ENCODE results near the gene ARID5A.
"Not testable (repeated sequence)": the region's sequence is repeated elsewhere in the genome, so short reads cannot be mapped to it uniquely, and the experiment has no call there.

ARID5A gene

DNA sequence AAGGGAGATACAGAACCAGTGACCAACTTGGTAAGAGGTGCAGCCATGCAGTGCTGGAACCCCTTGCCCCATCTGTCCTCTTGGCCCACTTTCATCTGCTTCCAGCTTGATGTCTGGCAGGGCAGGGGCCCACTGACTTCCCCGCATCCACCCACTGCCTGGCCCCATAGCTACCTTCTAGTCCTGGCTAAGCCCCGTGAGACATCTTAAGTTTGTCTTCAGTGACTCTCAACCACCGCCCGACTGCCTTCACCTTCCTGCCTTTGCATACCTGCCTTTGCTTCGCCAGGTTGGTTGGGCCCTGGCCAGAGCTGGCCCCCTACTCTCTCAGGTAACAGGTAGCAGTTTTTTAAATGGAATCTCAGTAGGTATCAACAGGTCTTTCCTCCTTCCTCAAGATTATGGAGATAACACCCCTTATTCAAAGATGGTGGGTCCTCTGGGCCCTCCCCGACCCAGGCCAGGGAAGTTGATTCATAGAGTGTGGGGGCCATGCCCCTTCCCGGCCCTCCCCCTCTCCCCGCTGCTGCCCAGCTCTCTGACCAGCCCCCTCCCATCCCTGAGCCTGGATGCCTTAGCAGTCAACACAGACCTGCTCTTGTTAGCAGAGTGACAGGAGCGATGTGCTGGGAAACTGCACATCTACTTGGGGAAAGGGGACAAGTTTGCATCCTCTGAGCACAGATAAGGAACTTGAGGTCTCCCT, 2.8 kb downstream of the ARID5A start:
- DNase-seq (ENCODE audit: low spot score): no peak

DNA sequence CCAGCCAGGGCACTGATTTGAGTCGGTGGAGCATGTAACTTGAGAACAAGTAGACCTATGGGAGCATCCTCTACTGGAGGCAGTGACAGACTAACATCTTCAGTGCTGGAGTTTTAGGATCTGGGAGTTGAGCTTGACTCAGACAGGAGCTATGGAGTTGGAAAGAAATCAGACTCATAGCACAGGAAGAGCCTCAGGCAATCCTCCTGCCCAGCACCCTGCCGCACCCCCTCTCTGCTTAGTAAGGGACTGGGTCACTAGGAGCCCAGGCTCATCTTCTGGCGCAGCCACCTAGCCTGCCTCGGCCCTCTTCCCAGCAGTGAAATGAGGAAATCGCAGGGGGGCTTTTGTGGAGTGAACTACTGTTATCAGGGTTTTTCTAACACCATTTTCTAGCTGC, 3.6 kb downstream of the ARID5A start:
- DNase-seq (ENCODE audit: low spot score): no peak

DNA sequence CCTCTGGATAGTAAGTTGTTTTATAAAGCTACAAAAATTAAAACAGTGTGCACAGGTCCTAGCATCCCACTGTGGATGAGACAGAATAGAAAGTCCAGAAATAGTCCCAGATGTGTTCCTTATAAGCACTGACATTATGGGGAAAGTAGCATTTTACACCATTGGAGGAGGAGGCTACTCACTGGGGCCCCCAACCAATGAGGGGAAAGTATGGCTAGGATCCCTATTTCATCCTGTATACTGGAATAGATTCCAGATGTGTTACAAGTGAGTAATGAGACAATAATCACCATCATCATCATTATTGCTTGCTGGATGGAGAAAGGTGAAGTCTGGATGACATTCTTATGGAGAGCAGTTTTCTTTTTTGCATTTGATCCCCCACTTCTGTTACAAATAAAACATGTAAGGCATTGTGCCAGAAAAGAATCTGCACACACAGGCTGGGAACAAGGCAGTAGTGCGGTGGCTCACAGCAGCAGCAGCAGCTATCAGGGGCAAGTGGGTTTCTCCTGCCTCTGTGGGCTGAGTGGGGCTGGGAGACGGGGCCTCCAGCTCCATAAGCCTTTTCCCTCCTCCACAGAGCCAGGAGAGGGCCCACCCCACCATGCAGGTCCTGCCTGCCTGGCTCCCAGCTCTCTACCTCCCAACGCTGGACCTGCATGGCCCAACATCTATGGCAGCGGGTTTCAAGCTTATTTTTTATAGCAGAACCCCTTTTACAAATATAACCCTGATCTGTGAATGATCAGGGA, 5.0 kb downstream of the ARID5A start:
- DNase-seq (ENCODE audit: low spot score): no peak

DNA sequence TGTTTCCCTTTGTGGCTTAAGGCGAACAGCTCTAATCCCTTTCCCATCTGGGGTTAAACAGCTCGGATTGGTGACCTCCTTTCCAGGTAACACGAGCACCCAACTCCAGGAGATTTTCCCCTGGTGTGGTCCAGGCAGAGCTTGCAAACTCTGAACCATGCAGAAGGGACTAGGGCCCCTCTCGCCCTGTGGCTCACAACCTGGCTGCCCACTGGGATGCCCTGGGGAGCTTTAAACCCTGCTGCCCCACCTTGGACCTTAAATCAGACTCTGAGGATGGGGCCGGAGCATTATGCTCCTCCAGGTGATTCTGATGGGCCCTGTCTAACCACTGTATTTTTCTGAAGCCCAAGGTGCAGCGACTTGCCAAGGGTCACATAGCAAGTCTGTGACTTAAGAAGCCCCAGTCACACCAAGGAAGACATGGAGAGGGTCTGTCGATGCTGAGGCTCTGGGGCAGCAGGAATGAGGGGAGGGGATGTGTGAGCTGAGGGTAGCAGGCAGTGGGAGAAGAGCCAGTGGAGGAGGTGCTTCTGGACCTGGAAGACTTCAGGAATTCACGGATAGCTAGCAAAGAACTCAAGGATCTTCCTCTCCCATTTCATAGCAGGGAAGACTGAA, 5.9 kb downstream of the ARID5A start:
- DNase-seq (ENCODE audit: low spot score): no peak

DNA sequence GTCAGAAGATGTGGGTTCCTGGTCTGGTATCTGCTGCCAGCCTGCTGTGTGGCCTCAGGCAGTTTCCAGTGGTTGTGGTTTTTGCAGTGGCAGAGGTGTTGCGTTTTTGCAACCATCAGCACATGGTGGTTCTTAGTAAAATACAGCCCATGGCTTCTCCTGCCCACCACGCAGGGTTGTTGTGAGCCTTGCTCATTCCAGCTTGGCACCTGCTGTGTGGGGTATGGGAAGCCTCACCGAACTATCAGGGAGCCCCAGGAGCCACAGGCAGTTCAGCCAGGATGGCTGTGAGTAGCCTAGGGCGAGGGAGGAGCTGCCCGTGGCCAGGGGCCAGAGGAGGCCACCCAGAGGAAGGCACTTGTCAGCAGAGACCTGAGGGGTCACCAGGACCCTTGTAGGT, 9.8 kb downstream of the ARID5A start:
- DNase-seq (ENCODE audit: low spot score): no peak

DNA sequence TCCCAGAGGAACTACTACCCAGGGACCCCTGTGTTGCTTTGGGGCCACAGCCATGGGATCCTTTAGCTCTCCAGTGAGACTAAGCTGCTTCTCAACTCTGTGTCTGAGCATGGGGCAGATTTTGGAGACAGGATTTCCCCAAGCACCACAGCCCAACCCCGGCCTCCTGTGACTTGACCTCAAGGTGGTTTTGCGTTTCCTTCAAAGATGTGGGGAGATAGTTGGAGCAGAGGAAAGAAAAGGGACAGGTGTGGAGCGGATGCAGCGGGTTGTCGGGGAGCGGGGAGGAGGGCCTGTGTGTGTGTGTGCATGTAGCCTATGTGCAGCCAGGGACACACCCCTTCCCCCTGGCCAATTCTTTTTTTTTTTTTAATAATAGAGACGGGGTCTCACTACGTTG, 10.2 kb downstream of the ARID5A start:
- DNase-seq (ENCODE audit: low spot score): no peak

DNA sequence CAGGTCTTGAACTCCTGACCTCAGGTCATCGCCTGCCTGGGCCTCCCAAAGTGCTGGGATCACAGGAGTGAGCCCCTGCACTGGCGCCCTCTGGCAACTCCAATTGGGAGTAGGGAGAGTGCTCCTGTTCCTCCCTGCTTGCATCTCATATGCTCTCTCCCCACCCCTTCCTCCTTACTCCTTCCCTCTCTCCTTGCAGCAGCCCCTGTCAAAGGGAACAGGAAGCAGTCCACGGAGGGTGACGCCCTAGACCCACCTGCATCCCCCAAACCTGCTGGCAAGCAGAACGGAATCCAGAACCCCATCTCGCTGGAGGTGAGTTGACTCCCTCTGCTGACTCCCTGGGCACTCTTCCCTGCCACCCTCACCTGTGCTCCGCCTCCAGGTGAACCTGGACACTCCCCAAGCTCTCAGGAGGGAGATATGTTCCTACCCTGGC, 10.7 kb downstream of the ARID5A start:
- no peak for DNase-seq (ENCODE audit: low spot score)

DNA sequence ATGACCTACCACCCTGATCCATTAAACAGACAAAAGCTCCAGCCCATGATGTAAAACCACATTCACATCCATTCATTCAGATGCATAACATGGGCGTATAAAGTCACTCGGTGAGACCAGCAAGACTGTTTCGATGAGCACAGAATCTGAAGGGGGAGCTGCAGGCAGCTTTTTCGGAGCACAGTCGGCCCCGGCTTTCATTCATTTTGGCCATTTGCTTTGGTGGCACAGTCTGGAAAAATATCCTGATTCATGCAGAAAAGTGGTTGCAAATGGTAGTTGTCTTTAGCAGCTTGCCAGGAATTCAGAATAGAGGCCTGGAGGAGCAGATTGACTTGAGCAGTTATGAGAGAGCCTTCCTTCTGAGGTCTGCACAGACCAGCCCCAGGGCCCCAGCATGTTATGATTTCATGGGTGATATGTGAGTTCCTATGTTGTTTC, 11.2 kb downstream of the ARID5A start:
- no peak for DNase-seq (ENCODE audit: low spot score)

DNA sequence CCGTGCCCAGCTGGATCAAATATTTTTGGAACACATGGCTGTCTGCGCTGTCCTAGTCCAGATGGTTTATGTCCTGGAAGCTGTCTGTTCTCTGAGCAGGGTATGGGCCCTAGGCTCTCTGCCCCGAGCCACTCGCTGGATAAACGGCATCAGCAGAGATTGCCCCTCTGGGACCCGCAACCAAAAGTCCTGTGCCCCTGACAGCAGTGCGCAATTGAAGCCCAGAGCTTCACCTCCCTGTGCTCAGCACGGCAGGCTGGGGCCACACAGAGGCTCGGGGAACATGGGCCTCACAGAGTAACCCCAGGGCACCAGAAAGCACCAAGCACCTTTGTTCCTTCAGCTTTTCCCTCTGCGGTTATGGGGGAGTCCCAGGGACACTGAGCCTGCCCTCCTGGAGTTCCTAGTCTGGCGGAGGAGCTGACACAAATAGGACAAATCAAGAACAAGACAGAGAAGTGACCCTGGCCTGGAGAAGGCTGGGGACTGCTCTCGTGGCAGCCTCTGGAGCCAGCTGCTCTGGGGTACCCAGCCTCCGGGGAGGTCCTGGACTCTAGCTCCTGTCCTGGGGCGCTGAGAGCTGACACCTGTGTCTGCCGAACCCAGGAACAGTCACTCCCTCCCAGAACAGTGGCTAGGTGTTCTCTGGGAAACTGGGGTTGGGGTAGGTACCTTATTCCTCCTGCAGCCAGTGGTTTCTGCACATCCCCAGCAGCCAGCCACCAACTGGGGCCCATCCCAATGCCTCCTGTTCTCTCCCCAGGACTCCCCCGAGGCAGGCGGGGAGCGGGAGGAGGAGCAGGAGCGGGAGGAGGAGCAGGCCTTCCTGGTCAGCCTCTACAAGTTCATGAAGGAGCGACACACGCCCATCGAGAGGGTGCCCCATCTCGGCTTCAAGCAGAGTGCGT, 12.3 kb downstream of the ARID5A start:
- DNase-seq (ENCODE audit: low spot score): no peak

DNA sequence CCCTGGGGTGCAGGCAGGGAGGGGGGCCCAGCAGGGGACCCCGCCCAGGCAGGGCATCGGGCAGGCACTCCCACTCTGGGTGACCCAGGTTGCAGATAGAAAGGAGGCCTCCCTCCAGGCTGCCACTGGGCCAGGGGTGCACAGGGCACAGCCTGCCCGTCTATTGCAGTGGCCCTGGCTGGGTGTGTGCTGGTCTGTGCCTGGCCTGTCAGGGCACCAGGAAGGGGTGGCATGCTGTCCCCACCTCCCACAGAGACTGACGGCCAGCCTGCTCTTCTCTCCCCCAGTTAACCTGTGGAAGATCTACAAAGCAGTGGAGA, 12.9 kb downstream of the ARID5A start:
- DNase-seq (ENCODE audit: low spot score): no peak

DNA sequence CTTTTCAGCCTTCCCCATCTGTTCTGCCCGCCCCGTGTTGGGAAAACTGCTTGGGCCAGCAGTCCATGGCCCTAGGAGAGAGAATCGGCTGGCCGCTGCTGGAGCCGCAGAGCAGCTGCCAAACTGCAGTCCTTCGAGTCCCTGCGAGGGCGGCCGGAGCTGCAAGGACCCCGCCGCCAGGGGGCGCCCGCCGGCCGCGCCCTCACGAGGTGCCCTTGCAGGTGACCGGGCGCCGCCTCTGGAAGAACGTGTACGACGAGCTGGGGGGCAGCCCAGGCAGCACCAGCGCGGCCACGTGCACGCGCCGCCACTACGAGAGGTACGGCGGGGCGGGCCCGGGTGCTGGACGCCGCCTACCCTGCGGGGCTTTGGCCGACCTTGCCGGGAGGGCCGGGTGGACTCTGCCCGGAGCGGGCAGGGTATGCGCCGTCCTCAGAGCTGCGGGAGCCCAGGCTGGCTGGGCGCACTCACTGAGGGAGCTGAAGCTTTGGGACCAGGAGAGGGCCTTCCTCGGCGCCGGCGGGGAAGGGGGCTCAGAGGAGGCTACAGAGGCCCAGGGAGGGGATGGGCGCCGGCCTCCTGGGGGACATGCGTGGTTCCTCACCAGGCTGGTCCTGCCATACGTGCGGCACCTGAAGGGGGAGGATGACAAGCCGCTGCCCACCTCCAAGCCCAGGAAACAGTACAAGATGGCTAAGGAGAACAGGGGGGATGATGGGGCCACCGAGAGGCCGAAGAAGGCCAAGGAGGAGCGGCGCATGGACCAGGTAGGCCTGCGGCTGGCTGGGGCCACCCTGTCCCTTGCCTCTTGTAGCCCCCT, 13.6 kb downstream of the ARID5A start:
- no peak for DNase-seq (ENCODE audit: low spot score)

DNA sequence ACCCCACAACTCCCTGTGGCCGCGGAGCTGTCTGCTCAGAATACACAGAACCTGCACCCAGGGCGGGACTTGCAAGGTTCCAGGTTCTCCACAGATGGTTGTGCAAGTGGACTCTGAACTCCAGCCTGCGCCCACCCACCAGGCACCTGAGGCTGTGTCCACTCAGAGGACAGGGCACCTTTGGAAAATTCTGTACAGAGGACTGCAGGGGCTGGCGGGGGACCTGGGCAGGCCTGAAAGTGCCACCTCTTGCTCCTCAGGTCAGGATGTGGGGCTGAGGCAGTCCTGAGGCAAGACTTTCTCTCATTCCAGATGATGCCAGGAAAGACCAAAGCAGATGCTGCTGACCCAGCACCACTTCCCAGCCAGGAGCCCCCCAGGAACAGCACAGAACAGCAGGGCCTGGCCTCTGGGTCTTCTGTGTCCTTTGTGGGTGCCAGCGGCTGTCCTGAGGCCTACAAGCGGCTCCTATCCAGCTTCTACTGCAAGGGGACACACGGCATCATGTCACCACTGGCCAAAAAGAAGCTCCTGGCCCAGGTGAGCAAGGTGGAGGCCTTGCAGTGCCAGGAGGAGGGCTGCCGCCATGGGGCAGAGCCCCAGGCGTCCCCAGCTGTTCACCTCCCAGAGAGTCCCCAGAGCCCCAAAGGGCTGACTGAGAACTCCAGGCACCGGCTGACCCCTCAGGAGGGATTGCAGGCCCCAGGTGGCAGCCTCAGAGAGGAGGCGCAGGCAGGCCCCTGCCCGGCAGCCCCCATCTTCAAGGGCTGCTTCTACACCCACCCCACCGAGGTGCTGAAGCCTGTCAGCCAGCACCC, 14.4 kb downstream of the ARID5A start:
- DNase-seq (ENCODE audit: low spot score): no peak

DNA sequence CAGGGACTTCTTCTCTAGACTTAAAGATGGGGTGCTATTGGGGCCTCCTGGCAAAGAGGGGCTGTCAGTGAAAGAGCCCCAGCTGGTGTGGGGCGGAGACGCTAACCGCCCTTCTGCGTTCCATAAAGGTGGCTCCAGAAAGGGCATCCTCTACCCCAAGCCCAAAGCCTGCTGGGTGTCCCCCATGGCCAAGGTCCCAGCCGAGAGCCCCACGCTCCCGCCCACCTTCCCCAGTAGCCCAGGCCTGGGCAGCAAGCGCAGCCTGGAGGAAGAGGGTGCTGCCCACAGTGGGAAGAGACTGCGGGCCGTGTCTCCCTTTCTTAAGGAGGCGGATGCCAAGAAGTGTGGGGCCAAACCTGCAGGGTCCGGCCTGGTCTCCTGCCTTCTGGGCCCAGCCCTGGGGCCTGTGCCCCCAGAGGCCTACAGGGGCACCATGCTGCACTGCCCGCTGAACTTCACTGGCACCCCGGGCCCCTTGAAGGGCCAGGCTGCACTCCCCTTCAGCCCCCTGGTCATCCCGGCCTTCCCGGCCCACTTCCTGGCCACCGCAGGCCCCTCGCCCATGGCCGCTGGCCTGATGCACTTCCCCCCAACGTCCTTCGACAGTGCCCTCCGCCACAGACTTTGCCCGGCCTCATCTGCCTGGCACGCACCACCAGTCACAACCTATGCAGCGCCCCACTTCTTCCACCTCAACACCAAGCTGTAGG, 15.2 kb downstream of the ARID5A start:
- no peak for DNase-seq (ENCODE audit: low spot score)

DNA sequence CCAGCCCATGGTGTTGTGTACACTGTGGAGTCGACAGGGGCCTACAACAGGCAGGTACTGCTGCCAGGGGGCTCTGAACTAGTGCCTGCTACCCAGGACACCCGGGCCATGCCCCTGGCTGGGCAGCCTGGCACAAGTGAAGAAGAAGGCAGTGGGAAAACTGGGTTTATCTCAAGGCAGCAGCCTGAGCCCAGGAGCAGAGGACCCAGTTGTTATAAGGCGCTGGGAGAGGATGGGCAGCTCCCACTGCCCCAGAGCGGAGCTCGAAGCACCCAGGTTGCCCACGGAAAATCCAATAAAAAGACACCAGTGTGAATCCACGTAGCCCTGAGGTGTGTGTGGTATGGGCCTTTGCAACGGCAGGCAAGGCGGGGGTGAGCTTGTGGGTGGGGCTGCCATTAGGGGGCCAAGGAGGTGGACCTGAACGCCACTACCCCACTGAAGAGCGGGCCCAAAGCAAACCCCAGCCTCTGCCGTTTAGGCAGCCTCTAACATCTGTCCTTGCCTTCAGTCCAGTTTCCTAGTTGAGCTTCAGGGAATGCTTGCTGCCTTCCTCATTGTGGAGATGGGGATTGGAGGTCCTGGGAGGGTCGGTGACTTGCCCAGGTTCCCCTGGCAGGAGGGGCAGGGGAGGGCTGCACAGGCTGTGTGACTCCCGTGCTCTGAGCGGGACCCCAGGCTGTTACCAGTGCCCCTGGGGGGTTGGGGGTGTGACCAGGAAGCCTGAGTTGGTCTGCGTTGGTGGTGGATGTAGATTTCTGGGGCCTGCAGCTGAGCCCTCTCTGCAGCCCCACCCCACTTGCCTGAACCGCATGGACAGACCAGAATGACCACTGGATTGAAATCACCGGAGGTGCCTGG, 16.0 kb downstream of the ARID5A start:
- no peak for DNase-seq (ENCODE audit: low spot score)

DNA sequence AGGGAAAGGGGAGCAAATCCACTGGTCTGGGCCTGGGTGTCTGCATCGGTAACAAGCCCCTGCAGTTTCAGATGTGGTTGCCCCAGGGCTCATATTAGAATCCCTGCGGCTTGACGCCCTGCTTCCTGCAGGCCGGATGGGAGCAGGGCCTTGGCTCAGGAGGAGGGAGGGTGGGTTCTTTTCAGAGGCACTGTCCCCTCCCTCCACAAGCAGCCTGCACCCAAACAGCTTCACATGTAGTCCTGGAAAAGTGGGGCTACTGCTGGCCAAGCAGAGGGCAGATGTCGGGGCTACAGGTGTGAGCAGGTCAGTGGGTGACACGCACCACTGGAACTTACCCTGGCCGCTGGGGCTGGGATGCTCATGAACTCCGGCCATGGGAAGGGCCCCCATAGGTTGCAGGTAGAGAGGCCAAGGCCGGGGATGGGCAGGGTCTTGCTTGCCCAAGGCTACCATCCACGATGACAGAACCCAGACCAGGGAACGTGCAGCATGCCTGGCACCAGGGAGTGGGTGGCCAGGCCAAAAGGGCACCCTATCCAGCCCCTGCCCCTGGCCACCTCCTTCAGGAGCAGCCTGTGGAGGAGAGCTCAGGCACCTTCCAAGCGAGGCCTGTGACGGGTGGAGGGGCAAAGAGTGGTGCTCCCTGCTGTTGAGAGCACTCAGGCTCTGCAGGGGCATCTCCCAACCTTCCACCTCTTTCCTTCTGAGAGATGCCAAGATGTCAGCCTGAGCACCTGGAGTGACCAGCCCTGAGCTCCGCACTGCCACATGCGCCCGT, 16.8 kb downstream of the ARID5A start:
- DNase-seq (ENCODE audit: low spot score): no peak

DNA sequence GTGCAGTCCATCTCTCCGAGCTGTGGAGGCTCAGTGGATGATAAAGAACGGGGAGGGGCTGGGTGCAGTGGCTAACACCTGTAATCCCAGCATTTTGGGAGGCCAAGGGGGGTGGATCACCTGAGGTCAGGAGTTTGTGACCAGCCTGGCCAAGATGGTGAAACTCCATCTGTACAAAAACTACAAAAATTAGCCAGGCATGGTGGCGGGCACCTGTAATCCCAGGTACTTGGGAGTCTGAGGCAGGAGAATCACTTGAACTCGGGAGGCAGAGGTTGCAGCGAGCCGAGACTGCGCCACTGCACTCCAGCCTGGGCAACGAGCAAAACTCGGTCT, 17.4 kb downstream of the ARID5A start:
- not testable (repeated sequence) for DNase-seq (ENCODE audit: low spot score)

DNA sequence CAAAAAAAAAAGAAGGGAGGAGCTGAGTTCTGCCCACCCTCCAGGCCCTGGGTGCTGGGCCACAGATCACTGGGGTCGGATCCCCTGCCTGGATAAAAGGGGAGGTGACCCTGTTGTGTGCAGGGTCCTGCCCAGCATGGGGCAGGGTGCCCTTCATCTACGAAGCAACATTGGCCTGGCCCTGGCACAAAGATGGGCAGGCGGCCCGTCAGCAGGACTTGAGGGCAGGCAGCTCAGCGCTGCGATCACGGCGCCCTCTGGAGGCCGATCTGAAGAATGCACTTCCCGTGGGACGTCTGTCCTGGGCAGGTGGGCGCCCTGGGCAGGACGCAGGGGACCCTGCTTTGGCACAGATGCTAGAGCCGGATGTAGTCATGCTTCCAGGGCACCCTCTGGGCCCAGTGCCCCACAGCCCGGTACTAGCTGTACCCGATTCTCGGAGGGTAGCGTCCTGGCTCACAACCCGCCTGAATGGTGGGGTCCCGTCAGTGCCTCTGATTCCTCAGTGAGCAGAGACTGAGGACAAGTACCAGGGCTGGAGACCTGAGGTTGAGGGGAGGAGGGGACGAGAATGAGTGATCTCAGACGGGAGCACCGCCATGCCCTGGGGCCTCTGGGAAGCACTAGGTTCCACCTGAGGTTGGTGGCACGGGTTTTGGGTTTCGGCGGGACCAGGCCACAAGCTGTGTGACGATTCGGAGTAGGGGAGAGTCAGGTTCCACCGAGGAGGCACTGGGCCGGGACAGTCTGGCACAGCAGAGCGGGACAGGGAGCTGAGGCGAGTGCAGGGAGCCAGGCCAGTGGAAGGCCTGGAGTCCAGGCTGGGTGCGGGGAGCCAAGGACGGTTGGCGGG, 18.0 kb downstream of the ARID5A start:
- DNase-seq (ENCODE audit: low spot score): peak; percentile 79
